ENCODE results near the gene NONO.
"Not testable (repeated sequence)": the region's sequence is repeated elsewhere in the genome, so short reads cannot be mapped to it uniquely, and the experiment has no call there.

Gene NONO

GRCh38 chrX:71291381-71291780, 7.9 kb downstream of the NONO start:
- no peak for DNase-seq

- DNase-seq: no peak
These were observed 9.4 kb downstream of the NONO start for GRCh38 chrX:71292669-71293365.

- DNase-seq: no peak
These were observed 13.4 kb downstream of the NONO start for GRCh38 chrX:71296806-71297205.

- no peak for DNase-seq
These were observed 14.7 kb downstream of the NONO start for GRCh38 chrX:71298119-71298518.

- DNase-seq: not testable (repeated sequence)
These were observed 16.6 kb downstream of the NONO start for GRCh38 chrX:71300064-71300463.

GRCh38 chrX:71300495-71300894, 17.1 kb downstream of the NONO start:
- DNase-seq: not testable (repeated sequence)

GRCh38 chrX:71301195-71301924, 17.9 kb downstream of the NONO start, which contains the start of gene ITGB1BP2:
ITGB1BP2 (plus strand) TSS chrX:71301750; CDS start chrX:71301807, 57 bp downstream.
- no peak for DNase-seq

GRCh38 chrX:71302461-71303213, 19.2 kb downstream of the NONO start:
- no peak for DNase-seq

- no peak for DNase-seq
These were observed 21.1 kb downstream of the NONO start for GRCh38 chrX:71304561-71304960.

- DNase-seq: no peak
These were observed 32.5 kb downstream of the NONO start for GRCh38 chrX:71315917-71316316.

- DNase-seq: not testable (repeated sequence)
These were observed 33.5 kb downstream of the NONO start for GRCh38 chrX:71316959-71317358.

- no peak for DNase-seq
These were observed 36.7 kb downstream of the NONO start for GRCh38 chrX:71320126-71320525.

GRCh38 chrX:71321731-71322130, 38.3 kb downstream of the NONO start:
- DNase-seq: no peak

- DNase-seq: not testable (repeated sequence)
These were observed 41.0 kb downstream of the NONO start for GRCh38 chrX:71324452-71324851.

GRCh38 chrX:71326394-71326793, 43.0 kb downstream of the NONO start:
- no peak for DNase-seq

- DNase-seq: not testable (repeated sequence)
These were observed 65.8 kb downstream of the NONO start for GRCh38 chrX:71349151-71349665.

- not testable (repeated sequence) for DNase-seq
These were observed 66.4 kb downstream of the NONO start for GRCh38 chrX:71349867-71350266.

Measured in NCI-H446 treated with DMSO at 0.1 percent for 48 hours (cell line).